ENCODE measurements around the gene LRBA.
A peak's percentile ranks its signal among the peaks of the same experiment; 100 is the strongest.

The LRBA gene

GRCh38 chr4:150911326-150911725 lies 103.8 kb downstream of the LRBA start:
- H3K27ac Mint-ChIP-seq, result no peak overlapping the region
- ATAC-seq (no peak), DNase-seq (ENCODE audit: low spot score in 2 of 2) (no peak)
- peaks cover 6% of the 10 kb centered on the region for H3K9me3 Mint-ChIP-seq
- H3K4me1 Mint-ChIP-seq, result peaks cover 13% of the 10 kb centered on the region
- peaks cover 91% of the 10 kb centered on the region for H3K36me3 Mint-ChIP-seq
- H3K4me3 Mint-ChIP-seq, result no peak overlapping the region

DNA sequence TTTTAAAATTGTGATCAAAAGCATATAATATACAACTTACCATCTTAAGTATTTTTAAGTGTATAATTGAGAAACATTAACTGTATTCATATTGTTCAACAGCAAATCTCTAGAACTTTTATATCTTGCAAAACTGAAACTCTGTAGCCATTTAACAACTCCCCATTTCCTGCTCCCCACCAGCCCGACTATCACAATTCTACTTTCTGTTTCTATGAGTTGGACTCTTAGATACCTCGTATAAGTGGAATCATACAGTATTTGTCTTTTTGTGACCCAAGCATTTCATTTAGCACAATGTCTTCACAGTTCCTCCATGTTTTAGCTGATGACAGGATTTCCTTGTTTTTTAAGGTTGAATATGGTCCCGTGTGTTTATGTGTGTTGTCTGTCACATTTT lies 106.0 kb downstream of the LRBA start:
- DNase-seq (ENCODE audit: low spot score in 2 of 2), result no peak
- ATAC-seq, result peak; percentile 32
- peaks cover 6% of the 10 kb centered on the region for H3K9me3 Mint-ChIP-seq
- H3K4me1 Mint-ChIP-seq, result peaks cover 13% of the 10 kb centered on the region
- no peak overlapping the region for H3K4me3 Mint-ChIP-seq
- no peak overlapping the region for H3K27ac Mint-ChIP-seq
- H3K36me3 Mint-ChIP-seq, result peaks cover 91% of the 10 kb centered on the region

DNA sequence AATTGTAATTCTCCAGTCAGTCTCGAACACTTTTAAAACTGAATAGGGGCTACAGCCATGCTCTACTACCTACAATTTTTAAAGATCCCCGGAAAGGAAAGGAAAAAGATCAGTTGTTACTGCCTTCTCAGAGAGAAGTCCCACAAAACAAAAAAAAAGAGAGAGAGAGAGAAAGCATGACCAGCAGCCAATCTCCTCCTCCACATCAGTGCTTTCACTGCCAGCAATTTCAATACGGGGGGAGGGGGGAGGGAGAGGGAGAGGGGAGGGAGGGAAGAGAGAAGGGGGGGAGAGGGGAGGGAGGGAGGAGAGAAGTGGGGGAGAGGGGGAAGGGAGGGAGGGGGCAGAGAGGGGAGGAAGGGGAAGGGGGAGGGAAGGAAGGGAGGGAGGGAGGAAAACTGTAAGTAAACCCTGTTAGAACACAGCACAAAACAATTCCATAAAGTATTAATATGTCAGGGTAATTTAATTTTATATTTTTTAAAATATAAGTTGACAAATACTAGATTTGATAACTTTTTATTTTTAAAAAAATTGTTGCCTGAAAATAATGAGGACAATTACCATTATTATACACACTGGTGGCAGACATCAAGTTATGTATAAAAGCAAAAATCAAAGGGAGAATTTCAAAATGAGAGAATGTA lies 108.0 kb downstream of the LRBA start:
- ATAC-seq, result no peak
- H3K27ac Mint-ChIP-seq, result no peak overlapping the region
- H3K4me1 Mint-ChIP-seq, result peaks cover 13% of the 10 kb centered on the region
- no peaks in the 10 kb centered on the region for H3K9me3 Mint-ChIP-seq
- no peak overlapping the region for H3K4me3 Mint-ChIP-seq
- no peak for DNase-seq (ENCODE audit: low spot score in 2 of 2)
- peaks cover 88% of the 10 kb centered on the region for H3K36me3 Mint-ChIP-seq

- DNase-seq (ENCODE audit: low spot score in 2 of 2), result no peak
- Mint-ChIP-seq H3K4me3 (no peak overlapping the region), H3K9me3 (no peaks in the 10 kb centered on the region), H3K27ac (no peak overlapping the region), H3K36me3 (peaks cover 82% of the 10 kb centered on the region), H3K4me1 (peaks cover 7% of the 10 kb centered on the region)
- no peak for ATAC-seq
These were observed 110.4 kb downstream of the LRBA start for GRCh38 chr4:150904671-150905070.

GRCh38 chr4:150903603-150904002 lies 111.5 kb downstream of the LRBA start:
- Mint-ChIP-seq H3K4me3 (no peak overlapping the region), H3K27ac (no peak overlapping the region), H3K4me1 (no peaks in the 10 kb centered on the region), H3K9me3 (no peaks in the 10 kb centered on the region), H3K36me3 (peaks cover 81% of the 10 kb centered on the region)
- DNase-seq (ENCODE audit: low spot score in 2 of 2), result no peak
- peak; percentile 69 for ATAC-seq

DNA sequence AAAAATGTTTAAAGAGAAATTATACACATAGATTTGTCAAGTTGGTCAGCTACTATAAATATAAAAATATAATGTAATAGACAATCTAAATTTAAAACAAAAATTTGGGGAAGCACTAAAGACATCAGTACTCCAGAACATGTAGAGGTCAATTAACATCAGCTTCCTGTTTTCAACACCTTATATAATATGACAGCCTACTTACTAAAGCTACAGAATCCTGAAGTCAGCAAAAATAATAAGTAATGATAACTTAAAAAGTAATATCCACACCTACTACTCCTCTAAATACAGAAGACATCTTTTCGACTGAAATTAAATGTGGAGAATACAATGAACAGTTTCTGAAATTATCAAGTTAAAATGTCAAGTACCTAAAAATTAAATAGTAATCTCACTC lies 118.6 kb downstream of the LRBA start:
- Mint-ChIP-seq H3K4me3 (no peak overlapping the region), H3K36me3 (peaks cover 73% of the 10 kb centered on the region), H3K4me1 (no peaks in the 10 kb centered on the region), H3K9me3 (no peaks in the 10 kb centered on the region), H3K27ac (no peak overlapping the region)
- no peak for DNase-seq (ENCODE audit: low spot score in 2 of 2)
- ATAC-seq, result no peak

DNA sequence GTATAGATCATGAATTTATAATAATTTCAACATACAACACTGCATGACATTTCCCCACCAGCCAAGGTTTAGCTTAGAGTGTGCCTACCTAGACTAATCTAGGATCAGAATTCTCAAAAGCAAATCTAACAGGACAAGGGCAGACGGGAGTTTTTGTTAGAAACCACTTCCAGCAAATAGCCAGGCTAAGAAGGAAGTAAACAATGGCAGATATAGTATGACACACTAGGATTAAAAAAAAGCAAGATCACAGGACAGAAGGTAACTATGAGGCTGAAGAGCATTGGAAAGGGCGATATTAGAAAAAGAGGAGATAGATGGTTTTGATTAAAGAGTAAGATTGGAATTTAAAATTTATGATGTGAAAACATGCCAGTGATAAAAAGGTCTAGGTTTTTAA lies 124.8 kb downstream of the LRBA start:
- no peak overlapping the region for H3K4me3 Mint-ChIP-seq
- no peaks in the 10 kb centered on the region for H3K9me3 Mint-ChIP-seq
- H3K4me1 Mint-ChIP-seq, result peaks cover 13% of the 10 kb centered on the region
- ATAC-seq, result no peak
- H3K27ac Mint-ChIP-seq, result no peak overlapping the region
- peaks cover 44% of the 10 kb centered on the region for H3K36me3 Mint-ChIP-seq
- DNase-seq (ENCODE audit: low spot score in 2 of 2), result no peak

DNA sequence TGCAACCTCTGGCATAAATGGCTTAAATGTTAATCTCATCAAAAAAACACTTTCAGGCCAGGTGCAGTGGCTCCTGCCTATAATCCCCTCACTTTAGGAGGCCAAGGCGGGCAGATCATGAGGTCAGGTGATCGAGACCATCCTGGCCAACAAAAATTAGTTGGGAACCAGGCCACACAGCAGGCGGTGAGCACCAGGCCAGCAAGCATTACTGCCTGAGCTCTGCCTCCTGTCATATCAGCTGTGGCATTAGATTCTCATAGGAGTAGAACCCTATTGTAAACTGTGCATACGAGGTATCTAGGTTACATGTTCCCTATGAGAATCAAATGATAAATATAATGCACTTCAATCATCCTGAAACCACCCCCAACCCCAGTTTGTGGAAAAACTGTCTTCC lies 125.8 kb downstream of the LRBA start:
- no peak overlapping the region for H3K27ac Mint-ChIP-seq
- DNase-seq (ENCODE audit: low spot score in 2 of 2) (no peak), ATAC-seq (no peak)
- H3K4me1 Mint-ChIP-seq, result peaks cover 20% of the 10 kb centered on the region
- no peak overlapping the region for H3K4me3 Mint-ChIP-seq
- H3K9me3 Mint-ChIP-seq, result no peaks in the 10 kb centered on the region
- peaks cover 53% of the 10 kb centered on the region for H3K36me3 Mint-ChIP-seq

GRCh38 chr4:150888625-150889024 lies 126.5 kb downstream of the LRBA start:
- no peak for ATAC-seq

GRCh38 chr4:150888217-150888616 lies 126.9 kb downstream of the LRBA start:
- no peaks in the 10 kb centered on the region for H3K9me3 Mint-ChIP-seq
- H3K4me1 Mint-ChIP-seq, result peaks cover 25% of the 10 kb centered on the region
- H3K36me3 Mint-ChIP-seq, result peaks cover 57% of the 10 kb centered on the region
- DNase-seq (ENCODE audit: low spot score in 2 of 2) (no peak), ATAC-seq (no peak)
- H3K27ac Mint-ChIP-seq, result no peak overlapping the region
- no peak overlapping the region for H3K4me3 Mint-ChIP-seq

More at GRCh38 chr4:150888625-150889024, 126.5 kb downstream of the LRBA start:
- no peak for DNase-seq (ENCODE audit: low spot score in 2 of 2)
- Mint-ChIP-seq H3K36me3 (peaks cover 57% of the 10 kb centered on the region), H3K9me3 (no peaks in the 10 kb centered on the region), H3K4me1 (peaks cover 25% of the 10 kb centered on the region), H3K4me3 (no peak overlapping the region), H3K27ac (no peak overlapping the region)

DNA sequence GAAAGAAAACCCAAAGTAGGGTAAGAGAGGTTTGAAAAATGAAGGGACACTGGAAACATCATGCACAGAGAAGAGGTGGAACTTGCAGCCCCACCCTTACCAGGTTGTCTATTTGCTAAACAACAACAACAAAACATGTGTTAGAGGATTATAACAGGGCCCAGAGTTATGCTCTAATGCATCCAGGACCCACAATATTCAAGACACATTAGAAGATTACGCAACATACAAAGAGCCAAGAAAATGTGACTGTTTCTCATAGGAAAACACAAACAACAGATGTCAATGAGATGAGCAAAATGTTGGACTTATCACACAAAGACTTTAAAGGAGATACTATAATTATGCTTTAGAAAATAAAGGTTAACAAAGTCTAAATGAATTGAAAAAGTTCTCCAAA lies 128.5 kb downstream of the LRBA start:
- no peak overlapping the region for H3K27ac Mint-ChIP-seq
- no peak for ATAC-seq
- peaks cover 25% of the 10 kb centered on the region for H3K4me1 Mint-ChIP-seq
- H3K9me3 Mint-ChIP-seq, result no peaks in the 10 kb centered on the region
- peaks cover 61% of the 10 kb centered on the region for H3K36me3 Mint-ChIP-seq
- no peak overlapping the region for H3K4me3 Mint-ChIP-seq
- no peak for DNase-seq (ENCODE audit: low spot score in 2 of 2)

DNA sequence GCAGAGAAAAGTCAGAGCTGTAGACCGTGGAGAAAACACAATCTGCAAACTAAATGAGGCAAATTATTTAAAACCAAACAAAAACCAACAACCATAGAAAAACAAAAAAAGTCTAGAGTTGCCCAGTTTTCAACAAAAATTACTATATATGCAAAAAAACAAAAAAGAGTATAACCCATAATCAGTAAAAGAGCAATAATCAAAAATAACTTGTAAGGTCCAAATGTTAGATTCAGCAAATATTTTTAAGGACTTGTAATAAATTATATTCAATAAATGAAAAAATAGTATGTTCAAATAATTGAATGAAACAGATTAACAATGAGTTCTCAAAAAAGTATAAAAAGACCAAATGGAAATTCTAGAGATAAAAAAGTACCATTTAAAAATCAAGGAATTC lies 130.5 kb downstream of the LRBA start:
- peaks cover 19% of the 10 kb centered on the region for H3K4me1 Mint-ChIP-seq
- H3K9me3 Mint-ChIP-seq, result no peaks in the 10 kb centered on the region
- ATAC-seq (no peak), DNase-seq (ENCODE audit: low spot score in 2 of 2) (no peak)
- peaks cover 65% of the 10 kb centered on the region for H3K36me3 Mint-ChIP-seq
- H3K27ac Mint-ChIP-seq, result peak overlapping the region; percentile 67
- no peak overlapping the region for H3K4me3 Mint-ChIP-seq

- H3K36me3 Mint-ChIP-seq, result peaks cover 57% of the 10 kb centered on the region
- H3K4me1 Mint-ChIP-seq, result peaks cover 6% of the 10 kb centered on the region
- H3K27ac Mint-ChIP-seq, result no peak overlapping the region
These were observed 139.7 kb downstream of the LRBA start for GRCh38 chr4:150875367-150875766.

DNA sequence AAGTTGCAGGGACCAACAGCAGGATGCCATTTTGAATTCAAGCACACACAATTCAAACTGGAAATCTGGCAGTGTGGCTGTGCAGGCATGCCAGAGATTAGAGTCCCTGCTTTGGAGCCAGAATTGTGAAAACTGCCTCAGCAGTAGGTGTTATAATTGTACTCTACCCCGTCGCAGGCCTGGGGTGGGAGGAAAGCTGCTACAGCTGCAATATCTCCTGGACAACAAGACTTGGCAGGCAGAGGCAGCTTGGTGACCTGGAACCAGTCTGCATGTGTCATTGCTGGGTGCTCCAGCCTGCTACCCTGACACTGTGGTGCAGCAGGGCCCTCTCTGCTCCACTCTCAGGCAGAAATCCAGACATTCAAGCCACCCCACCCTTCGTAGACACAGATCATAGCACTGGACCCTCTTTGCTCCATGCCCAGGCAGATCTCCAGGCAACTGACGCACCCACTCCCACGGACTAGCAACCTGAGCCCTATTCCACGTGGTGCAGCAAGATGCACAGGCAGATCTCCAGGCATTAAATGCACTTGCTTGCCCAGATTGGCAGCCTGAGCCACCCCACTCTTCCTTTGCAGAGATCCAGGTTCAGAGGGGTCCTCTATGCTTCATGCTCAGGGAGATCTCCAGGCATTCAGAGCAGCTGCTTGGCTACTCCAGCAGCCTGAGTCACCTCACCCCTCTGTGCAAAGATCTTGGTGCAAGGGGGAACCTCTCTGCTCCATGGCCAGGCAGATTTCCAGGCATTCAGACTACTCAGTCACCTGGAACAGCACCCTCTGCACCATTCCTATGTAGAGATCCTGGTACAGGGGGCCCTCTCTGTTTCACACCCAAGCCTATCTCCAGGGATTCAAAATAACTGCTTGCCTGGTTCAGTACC lies 140.5 kb downstream of the LRBA start:
- Mint-ChIP-seq H3K4me3 (no peak overlapping the region), H3K9me3 (peaks cover 5% of the 10 kb centered on the region), H3K36me3 (peaks cover 53% of the 10 kb centered on the region), H3K27ac (no peak overlapping the region), H3K4me1 (peaks cover 6% of the 10 kb centered on the region)
- DNase-seq (ENCODE audit: low spot score in 2 of 2) (no peak), ATAC-seq (no peak)

More at GRCh38 chr4:150875367-150875766, 139.7 kb downstream of the LRBA start:
- no peak overlapping the region for H3K4me3 Mint-ChIP-seq
- ATAC-seq (no peak), DNase-seq (ENCODE audit: low spot score in 2 of 2) (no peak)
- H3K9me3 Mint-ChIP-seq, result peaks cover 5% of the 10 kb centered on the region

DNA sequence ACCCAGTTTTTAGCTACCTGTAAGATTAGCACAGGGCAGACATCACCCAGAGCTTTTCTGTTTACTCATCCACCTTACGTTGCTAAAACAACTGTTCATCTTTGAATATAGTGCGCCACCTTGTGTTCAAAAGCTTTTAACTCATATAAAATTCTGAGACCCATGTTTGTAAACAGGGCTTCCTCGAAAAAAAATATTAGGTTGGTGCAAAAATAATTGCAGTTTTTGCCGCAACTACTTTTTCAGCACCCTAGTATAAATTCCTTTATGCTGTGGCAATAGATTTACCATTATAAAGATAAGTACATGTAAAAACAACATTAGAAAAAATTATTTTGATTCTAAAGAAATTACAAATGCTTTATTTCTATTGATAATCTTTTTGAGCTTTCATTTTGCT lies 147.9 kb downstream of the LRBA start:
- no peaks in the 10 kb centered on the region for H3K9me3 Mint-ChIP-seq
- no peak overlapping the region for H3K27ac Mint-ChIP-seq
- H3K36me3 Mint-ChIP-seq, result peaks cover 46% of the 10 kb centered on the region
- H3K4me3 Mint-ChIP-seq, result no peak overlapping the region
- DNase-seq (ENCODE audit: low spot score in 2 of 2) (peak in 1 of 2 donors; percentile 28), ATAC-seq (peak; percentile 81)
- no peaks in the 10 kb centered on the region for H3K4me1 Mint-ChIP-seq

DNA sequence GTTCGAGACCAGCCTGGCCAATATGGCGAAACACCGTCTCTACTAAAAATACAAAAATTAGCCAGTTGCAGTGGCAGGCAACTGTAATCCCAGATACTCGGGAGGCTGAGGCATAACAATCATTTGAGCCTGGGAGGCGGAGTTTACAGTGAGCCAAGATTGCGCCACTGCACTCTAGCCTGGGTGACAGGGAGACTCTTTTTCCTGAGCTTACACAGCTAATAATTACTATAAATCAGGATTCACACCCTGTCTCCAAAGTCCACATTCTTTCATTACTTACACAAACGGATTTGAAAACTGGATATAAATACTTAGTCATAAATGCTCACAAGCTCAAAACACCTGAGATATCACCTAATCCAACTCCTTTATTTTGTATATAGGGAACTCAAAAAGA lies 151.6 kb downstream of the LRBA start:
- no peak overlapping the region for H3K4me3 Mint-ChIP-seq
- DNase-seq (ENCODE audit: low spot score in 2 of 2), result no peak

More for the DNA sequence above, 151.6 kb downstream of the LRBA start:
- Mint-ChIP-seq H3K36me3 (peaks cover 34% of the 10 kb centered on the region), H3K9me3 (no peaks in the 10 kb centered on the region), H3K27ac (no peak overlapping the region), H3K4me1 (no peaks in the 10 kb centered on the region)
- no peak for ATAC-seq

Measured in stimulated activated effector memory CD8-positive, alpha-beta T cell treated with anti-CD3 and anti-CD28 coated beads, Interleukin-12 subunit alpha, Interleukin-12 subunit beta, amount 100 ng/mL, for 72 hours (primary cell).